ENCODE data around the gene FRMD7.

- TF ChIP-seq CTCF (IDR thresholded peaks at IDR 0.05; ENCODE audit: insufficient read depth, low read length) (no peak), POLR2AphosphoS5 (IDR thresholded peaks at IDR 0.05; ENCODE audit: low read depth) (no peak), SPI1 (IDR thresholded peaks at IDR 0.05; ENCODE audit: borderline replicate concordance, low read depth) (no peak)
These were observed 94.7 kb downstream of the FRMD7 start for GRCh38 chrX:132033166-132033565.
